ENCODE measurements around the gene RPLP2. TPM values are rescaled to one million over a fixed set of nuclear protein-coding genes. Genes with fewer than 3 reads are reported as not detected.

Gene RPLP2
- total RNA-seq, 2 donors from 2014 or later = 4,178 to 4,199 TPM

DNA sequence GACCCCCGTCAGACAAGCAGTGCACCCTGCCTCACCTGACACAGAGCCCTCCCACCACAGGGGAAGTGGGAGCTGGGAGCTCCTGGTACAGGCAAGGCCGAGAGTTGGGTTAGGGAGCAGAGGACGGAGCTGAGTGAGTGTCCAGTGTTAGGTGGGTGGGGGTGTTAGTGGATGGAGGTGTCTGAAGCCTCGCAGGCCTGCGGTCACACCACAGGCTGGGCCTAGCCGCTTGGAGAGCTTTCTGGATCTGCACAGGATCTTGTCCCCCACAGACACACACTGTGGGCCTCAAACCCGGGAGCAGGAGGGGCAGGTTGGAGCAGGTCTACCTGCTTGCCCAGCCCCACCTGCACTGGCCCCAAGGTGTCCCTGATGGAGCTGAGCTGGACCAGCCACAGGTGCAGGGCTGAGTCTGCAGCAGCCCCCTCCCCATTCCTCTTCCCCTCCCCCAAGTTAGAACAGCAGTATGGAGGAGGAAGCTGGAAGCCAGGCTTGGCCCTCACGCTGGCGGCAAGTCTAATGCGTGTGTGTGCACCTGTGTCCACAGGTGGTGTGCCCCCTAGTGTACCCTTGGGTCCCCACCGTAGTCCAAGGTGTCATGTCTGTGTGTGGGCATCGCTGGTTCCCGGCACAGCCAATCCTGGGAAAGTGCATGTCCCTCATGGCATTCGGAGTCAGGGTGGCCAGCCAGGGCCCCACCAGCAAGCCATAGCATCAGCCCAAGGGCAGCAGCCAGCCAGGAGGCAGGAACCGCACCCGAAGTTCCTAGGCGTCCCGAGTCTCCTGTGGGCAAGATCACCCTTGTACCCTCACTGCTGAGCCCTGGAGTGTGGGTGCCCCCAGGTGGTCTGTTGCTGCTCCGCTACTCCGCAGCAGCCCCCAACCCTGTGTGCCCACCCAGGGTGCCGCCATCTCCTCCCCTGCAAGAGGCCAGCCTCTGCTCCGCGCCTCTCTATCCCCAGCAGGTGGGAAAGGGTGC, 30.5 kb upstream of the RPLP2 start:
- ATAC-seq = no peak
- Mint-ChIP-seq H3K4me3 (peak overlapping the region; percentile 53), H3K27me3 (no peaks in the 10 kb centered on the region), H3K36me3 (ENCODE audit: low read depth) (no peaks in the 10 kb centered on the region), H3K4me1 (peaks cover 7% of the 10 kb centered on the region), H3K27ac (no peak overlapping the region)
- no peaks in the 10 kb centered on the region for H3K9me3 ChIP-seq (ENCODE audit: control insufficient read depth, low read length, poor library complexity, severe bottlenecking)
- DNase-seq = peak in 1 of 3 donors; percentile 8

DNA sequence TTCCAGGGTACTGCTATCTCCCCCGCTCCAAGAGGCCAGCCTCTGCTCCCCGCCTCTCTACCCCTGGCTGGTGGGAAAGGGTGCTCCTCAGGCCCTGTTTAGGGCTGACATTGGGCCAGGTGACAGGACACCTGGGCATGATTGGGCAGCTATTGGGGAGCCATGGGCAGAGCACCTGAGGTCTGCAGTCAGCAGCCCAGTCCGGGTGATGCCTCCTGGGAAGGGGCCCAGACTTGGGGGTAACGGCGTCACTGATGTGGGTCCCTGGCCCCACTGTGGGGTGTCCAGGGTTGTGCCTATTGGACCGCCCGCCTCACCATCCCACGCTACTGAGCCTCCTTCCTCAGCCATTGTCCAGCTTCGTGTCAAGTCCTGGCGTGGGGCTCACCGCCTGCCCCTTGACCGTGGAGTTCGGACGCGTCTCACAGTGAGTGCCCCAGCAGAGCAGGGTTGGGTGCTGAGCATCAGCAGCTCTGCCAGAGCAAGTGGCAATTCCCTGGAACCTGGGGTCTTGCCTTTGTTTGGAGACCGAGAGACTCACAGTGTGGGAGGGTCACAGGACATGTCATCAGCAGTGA, 29.7 kb upstream of the RPLP2 start:
- ATAC-seq (no peak), DNase-seq (no peak)
- H3K27me3 Mint-ChIP-seq = no peaks in the 10 kb centered on the region
- H3K9me3 ChIP-seq (ENCODE audit: control insufficient read depth, low read length, poor library complexity, severe bottlenecking) = no peaks in the 10 kb centered on the region
- no peak overlapping the region for H3K27ac Mint-ChIP-seq
- H3K4me1 Mint-ChIP-seq = peaks cover 6% of the 10 kb centered on the region
- no peaks in the 10 kb centered on the region for H3K36me3 Mint-ChIP-seq (ENCODE audit: low read depth)
- peak overlapping the region; percentile 53 for H3K4me3 Mint-ChIP-seq

GRCh38 chr11:782264-783174, 27.2 kb upstream of the RPLP2 start:
- Mint-ChIP-seq H3K4me1 (peaks cover 4% of the 10 kb centered on the region), H3K27ac (no peak overlapping the region), H3K36me3 (ENCODE audit: low read depth) (no peaks in the 10 kb centered on the region), H3K4me3 (no peak overlapping the region), H3K27me3 (no peaks in the 10 kb centered on the region)
- H3K9me3 ChIP-seq (ENCODE audit: control insufficient read depth, low read length, poor library complexity, severe bottlenecking) = no peaks in the 10 kb centered on the region
- no peak for DNase-seq
- no peak for ATAC-seq

GRCh38 chr11:783581-784015, 26.2 kb upstream of the RPLP2 start:
- ATAC-seq = peak; percentile 71
- Mint-ChIP-seq H3K4me3 (no peak overlapping the region), H3K36me3 (ENCODE audit: low read depth) (no peaks in the 10 kb centered on the region), H3K27me3 (no peaks in the 10 kb centered on the region), H3K27ac (peak overlapping the region; percentile 56), H3K4me1 (peaks cover 4% of the 10 kb centered on the region)
- H3K9me3 ChIP-seq (ENCODE audit: control insufficient read depth, low read length, poor library complexity, severe bottlenecking) = no peaks in the 10 kb centered on the region
- DNase-seq = no peak

- H3K27me3 Mint-ChIP-seq = no peaks in the 10 kb centered on the region
- H3K4me1 Mint-ChIP-seq = peaks cover 4% of the 10 kb centered on the region
- H3K27ac Mint-ChIP-seq = no peak overlapping the region
- H3K9me3 ChIP-seq (ENCODE audit: control insufficient read depth, low read length, poor library complexity, severe bottlenecking) = no peaks in the 10 kb centered on the region
- no peak for DNase-seq
- no peak for ATAC-seq
- no peak overlapping the region for H3K4me3 Mint-ChIP-seq
- H3K36me3 Mint-ChIP-seq (ENCODE audit: low read depth) = no peaks in the 10 kb centered on the region
These were observed 23.3 kb upstream of the RPLP2 start for GRCh38 chr11:786235-787083.

GRCh38 chr11:787084-787675, 22.6 kb upstream of the RPLP2 start:
- DNase-seq = no peak
- no peak overlapping the region for H3K27ac Mint-ChIP-seq
- H3K27me3 Mint-ChIP-seq = no peaks in the 10 kb centered on the region
- no peaks in the 10 kb centered on the region for H3K9me3 ChIP-seq (ENCODE audit: control insufficient read depth, low read length, poor library complexity, severe bottlenecking)
- H3K4me1 Mint-ChIP-seq = peaks cover 4% of the 10 kb centered on the region
- no peak overlapping the region for H3K4me3 Mint-ChIP-seq
- H3K36me3 Mint-ChIP-seq (ENCODE audit: low read depth) = no peaks in the 10 kb centered on the region
- ATAC-seq = no peak

GRCh38 chr11:788009-788640, 21.6 kb upstream of the RPLP2 start:
- Mint-ChIP-seq H3K36me3 (ENCODE audit: low read depth) (no peaks in the 10 kb centered on the region), H3K4me1 (peaks cover 4% of the 10 kb centered on the region), H3K27ac (no peak overlapping the region), H3K27me3 (no peaks in the 10 kb centered on the region), H3K4me3 (no peak overlapping the region)
- DNase-seq (no peak), ATAC-seq (no peak)
- H3K9me3 ChIP-seq (ENCODE audit: control insufficient read depth, low read length, poor library complexity, severe bottlenecking) = no peaks in the 10 kb centered on the region

DNA sequence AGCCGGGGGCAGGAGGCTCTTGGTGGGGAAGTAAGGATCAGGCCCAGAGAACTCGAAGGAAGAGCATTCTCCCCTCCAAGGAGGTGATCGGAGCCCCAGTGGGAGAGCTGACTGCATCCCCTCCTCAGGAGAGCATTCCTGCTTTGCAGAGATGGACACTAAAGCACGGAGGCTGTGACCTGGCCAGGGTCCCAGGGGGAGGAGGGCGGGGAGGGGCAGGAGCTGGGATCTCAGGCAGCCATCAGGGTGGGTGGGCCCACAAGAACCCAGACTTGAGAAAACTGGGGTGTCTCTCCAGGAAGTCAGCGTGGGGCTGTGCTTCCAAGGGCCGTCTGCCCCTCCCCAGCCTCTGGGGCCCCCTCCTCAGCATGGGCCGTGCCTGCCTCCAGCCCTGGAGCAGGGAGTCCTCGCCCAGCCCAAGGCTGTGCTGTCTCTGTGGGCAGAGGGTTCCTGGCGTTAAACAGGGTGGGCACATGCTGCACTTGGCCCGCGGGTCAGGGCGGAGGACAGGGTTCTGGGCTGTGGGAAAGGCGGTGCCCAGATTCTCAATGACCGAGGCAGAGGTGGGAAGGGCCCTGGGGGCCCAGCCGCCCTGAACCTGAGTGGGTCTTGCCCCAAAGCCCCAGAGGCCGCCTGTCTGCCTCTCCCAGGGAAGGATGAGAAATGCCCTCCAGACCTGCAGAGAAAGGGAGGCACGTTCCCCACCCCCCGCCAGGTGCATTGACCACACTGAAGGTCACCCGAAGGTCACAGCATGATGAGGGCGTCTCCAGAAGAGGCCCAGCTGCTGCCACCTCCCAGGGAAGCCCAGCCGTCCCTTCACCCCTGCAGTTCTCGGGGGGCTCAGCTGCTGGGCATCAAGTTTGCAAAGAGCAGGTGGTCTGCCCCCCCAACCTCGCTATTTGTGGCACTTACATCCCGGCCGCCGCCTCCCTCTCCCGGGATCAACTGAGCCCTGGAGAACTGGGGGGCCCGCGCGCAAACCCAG, 20.5 kb upstream of the RPLP2 start:
- Mint-ChIP-seq H3K36me3 (ENCODE audit: low read depth) (no peaks in the 10 kb centered on the region), H3K27ac (no peak overlapping the region), H3K4me3 (peak overlapping the region; percentile 52), H3K4me1 (peaks cover 4% of the 10 kb centered on the region), H3K27me3 (no peaks in the 10 kb centered on the region)
- DNase-seq = no peak
- H3K9me3 ChIP-seq (ENCODE audit: control insufficient read depth, low read length, poor library complexity, severe bottlenecking) = no peaks in the 10 kb centered on the region
- ATAC-seq = no peak

DNA sequence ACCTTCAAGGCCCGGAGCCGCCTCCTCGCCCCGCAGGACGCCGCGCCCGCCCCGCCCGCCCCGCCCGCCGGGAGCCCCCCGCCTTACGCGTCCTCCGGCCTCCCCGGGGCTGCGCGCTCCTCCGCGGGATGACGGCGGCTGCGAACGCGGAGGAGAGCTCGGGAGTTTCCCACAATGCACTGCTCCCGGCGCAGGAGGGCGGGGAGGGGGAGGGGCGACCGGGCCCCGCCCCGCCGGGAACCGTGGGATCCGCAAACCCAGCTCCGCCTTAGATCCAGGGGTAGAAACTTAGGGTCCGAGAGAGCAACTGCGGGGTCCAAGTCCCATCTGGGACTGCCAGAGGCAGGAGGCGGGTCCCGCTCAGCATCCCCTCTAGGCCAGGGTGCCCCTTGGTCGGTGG, 19.8 kb upstream of the RPLP2 start, which contains the start of gene CEND1:
TSS of gene CEND1 (minus strand) at position 148 of the 400 bp plus-strand sequence. CDS start 1,514 bp downstream, outside the sequence.
- Mint-ChIP-seq H3K27ac (no peak within 1 kb of the TSS), H3K27me3 (no peaks in the 10 kb centered on the region)

GRCh38 chr11:790721-791564, 18.8 kb upstream of the RPLP2 start:
- no peaks in the 10 kb centered on the region for H3K27me3 Mint-ChIP-seq
- no peak for DNase-seq
- H3K9me3 ChIP-seq (ENCODE audit: control insufficient read depth, low read length, poor library complexity, severe bottlenecking) = no peaks in the 10 kb centered on the region
- H3K4me3 Mint-ChIP-seq = no peak overlapping the region
- H3K4me1 Mint-ChIP-seq = peaks cover 4% of the 10 kb centered on the region
- H3K27ac Mint-ChIP-seq = no peak overlapping the region
- ATAC-seq = no peak
- no peaks in the 10 kb centered on the region for H3K36me3 Mint-ChIP-seq (ENCODE audit: low read depth)

More for the DNA sequence above, 19.8 kb upstream of the RPLP2 start, which contains the start of gene CEND1:
- Mint-ChIP-seq H3K4me3 (peak within 1 kb of the TSS; percentile 52), H3K36me3 (ENCODE audit: low read depth) (no peaks in the 10 kb centered on the region), H3K4me1 (peaks cover 4% of the 10 kb centered on the region)
- DNase-seq (peak in 2 of 3 donors; percentile 35), ATAC-seq (peak; percentile 76)
- no peaks in the 10 kb centered on the region for H3K9me3 ChIP-seq (ENCODE audit: control insufficient read depth, low read length, poor library complexity, severe bottlenecking)
